ENCODE results near the gene TUBB4B.

TUBB4B gene

GRCh38 chr9:137199411-137200121 lies 41.5 kb upstream of the TUBB4B start:
- Histone ChIP-seq H3K4me1 (ENCODE audit: control insufficient read depth, insufficient read depth, low read length) (peaks cover 50% of the 10 kb centered on the region), H3K4me3 (ENCODE audit: low read length in 2 of 2) (peak overlapping the region in 1 of 2 donors; percentile 60), H3K36me3 (ENCODE audit: control insufficient read depth in 2 of 2, insufficient read depth in 2 of 2, low read length in 2 of 2) (no peaks in the 10 kb centered on the region), H3K27me3 (ENCODE audit: control insufficient read depth in 1 of 2, insufficient read depth in 2 of 2, low read length in 2 of 2) (no peaks in the 10 kb centered on the region), H3K9ac (ENCODE audit: low read length in 2 of 2) (peak overlapping the region in 1 of 2 donors; percentile 13), H3K9me3 (ENCODE audit: control insufficient read depth in 2 of 2, low read length in 2 of 2) (no peaks in the 10 kb centered on the region), H3K27ac (ENCODE audit: low read length) (no peak overlapping the region)

- Histone ChIP-seq H3K9me3 (ENCODE audit: control insufficient read depth in 2 of 2, low read length in 2 of 2) (no peaks in the 10 kb centered on the region), H3K27me3 (ENCODE audit: control insufficient read depth in 1 of 2, insufficient read depth in 2 of 2, low read length in 2 of 2) (no peaks in the 10 kb centered on the region), H3K36me3 (ENCODE audit: control insufficient read depth in 2 of 2, insufficient read depth in 2 of 2, low read length in 2 of 2) (no peaks in the 10 kb centered on the region), H3K27ac (ENCODE audit: low read length) (peak within 1 kb of the TSS; percentile 53), H3K9ac (ENCODE audit: low read length in 2 of 2) (peak within 1 kb of the TSS; percentile 50 to 62), H3K4me1 (ENCODE audit: control insufficient read depth, insufficient read depth, low read length) (peaks cover 55% of the 10 kb centered on the region), H3K4me3 (ENCODE audit: low read length in 2 of 2) (peak within 1 kb of the TSS; percentile 59 to 80)
Measured at GRCh38 chr9:137200311-137201204, 40.5 kb upstream of the TUBB4B start, which contains the start of gene TPRN. TPRN (minus strand) TSS chr9:137200741; CDS start chr9:137200711, 30 bp downstream.

- Histone ChIP-seq H3K27ac (ENCODE audit: low read length) (peak overlapping the region; percentile 53), H3K4me3 (ENCODE audit: low read length in 2 of 2) (peak overlapping the region; percentile 59 to 80), H3K36me3 (ENCODE audit: control insufficient read depth in 2 of 2, insufficient read depth in 2 of 2, low read length in 2 of 2) (no peaks in the 10 kb centered on the region), H3K9me3 (ENCODE audit: control insufficient read depth in 2 of 2, low read length in 2 of 2) (no peaks in the 10 kb centered on the region), H3K9ac (ENCODE audit: low read length in 2 of 2) (peak overlapping the region; percentile 50 to 62), H3K4me1 (ENCODE audit: control insufficient read depth, insufficient read depth, low read length) (peaks cover 60% of the 10 kb centered on the region), H3K27me3 (ENCODE audit: control insufficient read depth in 1 of 2, insufficient read depth in 2 of 2, low read length in 2 of 2) (no peaks in the 10 kb centered on the region)
Measured at GRCh38 chr9:137201205-137201868, 39.8 kb upstream of the TUBB4B start.

- Histone ChIP-seq H3K27me3 (ENCODE audit: control insufficient read depth in 1 of 2, insufficient read depth in 2 of 2, low read length in 2 of 2) (no peaks in the 10 kb centered on the region), H3K4me3 (ENCODE audit: low read length in 2 of 2) (no peak overlapping the region), H3K9me3 (ENCODE audit: control insufficient read depth in 2 of 2, low read length in 2 of 2) (no peaks in the 10 kb centered on the region), H3K9ac (ENCODE audit: low read length in 2 of 2) (no peak overlapping the region), H3K36me3 (ENCODE audit: control insufficient read depth in 2 of 2, insufficient read depth in 2 of 2, low read length in 2 of 2) (no peaks in the 10 kb centered on the region), H3K27ac (ENCODE audit: low read length) (no peak overlapping the region), H3K4me1 (ENCODE audit: control insufficient read depth, insufficient read depth, low read length) (peaks cover 58% of the 10 kb centered on the region)
Measured at GRCh38 chr9:137202966-137203365, 38.1 kb upstream of the TUBB4B start.

- Histone ChIP-seq H3K9me3 (ENCODE audit: control insufficient read depth in 2 of 2, low read length in 2 of 2) (no peaks in the 10 kb centered on the region), H3K27ac (ENCODE audit: low read length) (peak overlapping the region; percentile 70), H3K27me3 (ENCODE audit: control insufficient read depth in 1 of 2, insufficient read depth in 2 of 2, low read length in 2 of 2) (no peaks in the 10 kb centered on the region), H3K9ac (ENCODE audit: low read length in 2 of 2) (peak overlapping the region; percentile 80 to 94), H3K36me3 (ENCODE audit: control insufficient read depth in 2 of 2, insufficient read depth in 2 of 2, low read length in 2 of 2) (no peaks in the 10 kb centered on the region), H3K4me3 (ENCODE audit: low read length in 2 of 2) (peak overlapping the region; percentile 95 to 99), H3K4me1 (ENCODE audit: control insufficient read depth, insufficient read depth, low read length) (peaks cover 42% of the 10 kb centered on the region)
Measured at GRCh38 chr9:137204731-137205125, 36.4 kb upstream of the TUBB4B start.

- H3K9ac ChIP-seq (ENCODE audit: low read length in 2 of 2), result peak within 1 kb of the TSS; percentile 80 to 94
- no peaks in the 10 kb centered on the region for H3K27me3 ChIP-seq (ENCODE audit: control insufficient read depth in 1 of 2, insufficient read depth in 2 of 2, low read length in 2 of 2)
- H3K4me1 ChIP-seq (ENCODE audit: control insufficient read depth, insufficient read depth, low read length), result peaks cover 41% of the 10 kb centered on the region
- H3K36me3 ChIP-seq (ENCODE audit: control insufficient read depth in 2 of 2, insufficient read depth in 2 of 2, low read length in 2 of 2), result no peaks in the 10 kb centered on the region
- peak within 1 kb of the TSS; percentile 95 to 99 for H3K4me3 ChIP-seq (ENCODE audit: low read length in 2 of 2)
- no peaks in the 10 kb centered on the region for H3K9me3 ChIP-seq (ENCODE audit: control insufficient read depth in 2 of 2, low read length in 2 of 2)
- H3K27ac ChIP-seq (ENCODE audit: low read length), result peak within 1 kb of the TSS; percentile 70
Measured at GRCh38 chr9:137205126-137206069, 35.7 kb upstream of the TUBB4B start, which contains the start of the genes NDOR1 and TMEM203. NDOR1 (plus strand) TSS chr9:137205700; CDS start chr9:137205778, 78 bp downstream. TMEM203 (minus strand) TSS chr9:137205648; CDS start chr9:137205414, 234 bp downstream.

GRCh38 chr9:137206602-137207001 lies 34.5 kb upstream of the TUBB4B start:
- Histone ChIP-seq H3K27ac (ENCODE audit: low read length) (no peak overlapping the region), H3K9me3 (ENCODE audit: control insufficient read depth in 2 of 2, low read length in 2 of 2) (no peaks in the 10 kb centered on the region), H3K4me1 (ENCODE audit: control insufficient read depth, insufficient read depth, low read length) (peaks cover 33% of the 10 kb centered on the region), H3K27me3 (ENCODE audit: control insufficient read depth in 1 of 2, insufficient read depth in 2 of 2, low read length in 2 of 2) (no peaks in the 10 kb centered on the region), H3K4me3 (ENCODE audit: low read length in 2 of 2) (peak overlapping the region in 1 of 2 donors; percentile 99), H3K36me3 (ENCODE audit: control insufficient read depth in 2 of 2, insufficient read depth in 2 of 2, low read length in 2 of 2) (no peaks in the 10 kb centered on the region), H3K9ac (ENCODE audit: low read length in 2 of 2) (peak overlapping the region in 1 of 2 donors; percentile 2)

GRCh38 chr9:137211532-137211931 lies 29.6 kb upstream of the TUBB4B start:
- no peak overlapping the region for H3K27ac ChIP-seq (ENCODE audit: low read length)
- H3K36me3 ChIP-seq (ENCODE audit: control insufficient read depth in 2 of 2, insufficient read depth in 2 of 2, low read length in 2 of 2), result no peaks in the 10 kb centered on the region
- H3K27me3 ChIP-seq (ENCODE audit: control insufficient read depth in 1 of 2, insufficient read depth in 2 of 2, low read length in 2 of 2), result no peaks in the 10 kb centered on the region
- H3K4me1 ChIP-seq (ENCODE audit: control insufficient read depth, insufficient read depth, low read length), result peaks cover 3% of the 10 kb centered on the region
- no peak overlapping the region for H3K4me3 ChIP-seq (ENCODE audit: low read length in 2 of 2)
- H3K9me3 ChIP-seq (ENCODE audit: control insufficient read depth in 2 of 2, low read length in 2 of 2), result no peaks in the 10 kb centered on the region
- H3K9ac ChIP-seq (ENCODE audit: low read length in 2 of 2), result no peak overlapping the region

GRCh38 chr9:137212520-137212919 lies 28.6 kb upstream of the TUBB4B start:
- H3K27ac ChIP-seq (ENCODE audit: low read length), result no peak overlapping the region
- no peaks in the 10 kb centered on the region for H3K36me3 ChIP-seq (ENCODE audit: control insufficient read depth in 2 of 2, insufficient read depth in 2 of 2, low read length in 2 of 2)
- no peaks in the 10 kb centered on the region for H3K4me1 ChIP-seq (ENCODE audit: control insufficient read depth, insufficient read depth, low read length)
- H3K4me3 ChIP-seq (ENCODE audit: low read length in 2 of 2), result no peak overlapping the region
- H3K27me3 ChIP-seq (ENCODE audit: control insufficient read depth in 1 of 2, insufficient read depth in 2 of 2, low read length in 2 of 2), result no peaks in the 10 kb centered on the region
- H3K9ac ChIP-seq (ENCODE audit: low read length in 2 of 2), result no peak overlapping the region
- H3K9me3 ChIP-seq (ENCODE audit: control insufficient read depth in 2 of 2, low read length in 2 of 2), result no peaks in the 10 kb centered on the region

Data from stomach smooth muscle (tissue), 2 donors.